Activated B cell treated with CpG ODN at 0.5 μM for 24 hours (primary cell): ENCODE measurements around the gene SNX9. TPM values are rescaled to one million over a fixed set of nuclear protein-coding genes. Genes with fewer than 3 reads are reported as not detected.
A peak's percentile ranks its signal among the peaks of the same experiment; 100 is the strongest.

Experiments used
- ATAC-seq: fragments of 200-7000 bp; cut with Tn5 transposase; one replicate; pipeline ENCODE4 v1.10.0; 2021; ENCODE audit warnings: low read depth, mild to moderate bottlenecking, moderate library complexity
- CTCF ChIA-PET: fragments of 350-600 bp; sonication (Branson Sonifier 250); formaldehyde crosslinking; loops from one replicate; lab custom pipeline; 2021; ENCODE audit warnings: antibody characterized with exemption; lab: Charles Lee
- POLR2A ChIA-PET: fragments of 350-600 bp; sonication (Branson Sonifier 250); formaldehyde crosslinking; loops from one replicate; lab custom pipeline; 2021; ENCODE audit warnings: antibody characterized with exemption; lab: Charles Lee
- DNase-seq: peaks from one replicate; pipeline ENCODE4 v3.0.0; 2022
- H3K27ac Mint-ChIP-seq: one replicate; pipeline ENCODE4 v1.8.0; 2020; ENCODE audit warnings: mixed read lengths
- H3K27me3 Mint-ChIP-seq: one replicate; pipeline ENCODE4 v1.8.0; 2021; ENCODE audit warnings: mixed read lengths
- H3K36me3 Mint-ChIP-seq: one replicate; pipeline ENCODE4 v1.8.0; 2021; ENCODE audit warnings: low read depth, mixed read lengths
- H3K4me1 Mint-ChIP-seq: one replicate; pipeline ENCODE4 v1.8.0; 2021; ENCODE audit warnings: mixed read lengths
- H3K4me3 Mint-ChIP-seq: one replicate; pipeline ENCODE4 v1.8.0; 2020; ENCODE audit warnings: mild to moderate bottlenecking, mixed read lengths
- H3K9me3 Mint-ChIP-seq: one replicate; pipeline ENCODE4 v1.8.0; 2020; ENCODE audit warnings: mixed read lengths
- CTCF ChIP-seq: fragments of 200-600 bp; IDR thresholded peaks from one replicate; pipeline ENCODE4 v1.8.0; 2022; ENCODE audit warnings: antibody characterized with exemption, mild to moderate bottlenecking
- intact Hi-C: fragments of 100-400 bp; cut with micrococcal nuclease; formaldehyde crosslinking; loops from one replicate; pipeline ENCODE4 v1.15.1; 2024
- total RNA-seq: library from RNA; stranded (reverse); gene quantifications from 2 replicates; pipeline ENCODE4 v1.2.3, GENCODE V29; 2022

The SNX9 gene
- total RNA-seq, 1 donor from 2014 or later: 40.0 TPM

DNA sequence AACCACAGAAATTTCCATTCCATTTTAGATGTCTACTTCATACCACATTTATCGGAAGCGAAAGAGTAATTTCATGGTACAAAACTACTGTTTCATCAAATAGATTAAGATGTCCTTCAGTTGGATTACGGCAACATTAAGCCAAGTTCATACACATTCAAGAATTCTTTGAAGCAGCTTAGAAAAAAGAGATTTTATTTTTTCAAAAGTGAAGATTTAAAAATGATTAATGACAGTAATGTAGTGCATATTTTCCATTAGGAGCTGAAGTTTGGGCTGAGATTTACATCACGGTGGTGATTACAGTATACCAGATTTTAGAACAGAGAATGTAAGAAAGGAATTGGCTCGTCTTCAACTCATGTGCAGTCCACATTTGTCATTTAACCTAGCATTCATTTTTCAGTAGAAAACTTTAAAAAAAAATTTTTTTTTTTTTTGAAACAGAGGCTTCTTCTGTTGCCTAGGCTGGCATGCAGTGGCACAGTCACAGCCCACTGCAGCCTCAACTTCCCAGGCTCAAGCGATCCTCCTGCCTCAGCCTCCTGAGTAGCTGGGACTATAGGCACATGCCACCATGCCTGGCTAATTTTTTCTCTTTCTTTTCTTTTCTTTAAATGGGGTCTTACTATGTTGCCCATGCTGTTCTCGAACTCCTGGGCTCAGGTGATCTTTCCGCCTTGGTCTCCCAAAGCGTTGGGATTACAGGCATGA is 160.5 kb downstream of the SNX9 start:
- Mint-ChIP-seq H3K9me3 (no peaks in the 10 kb centered on the region), H3K36me3 (peaks cover 2% of the 10 kb centered on the region), H3K27ac (peak overlapping the region; percentile 51), H3K27me3 (no peaks in the 10 kb centered on the region), H3K4me1 (peaks cover 45% of the 10 kb centered on the region), H3K4me3 (peak overlapping the region; percentile 89)
- no peak for TF ChIP-seq CTCF
- DNase-seq: no peak
- intact Hi-C loops: loop anchor here (5.0 kb wide), 3 partner anchors 96 to 221 kb away; partner anchors contain the start of genes GTF2H5 and SERAC1
- ChIA-PET POLR2A (interaction anchor here (5.7 kb wide), 1 partner anchor 43 kb away, joined by 32 read pairs; no protein-coding TSS in a partner anchor), CTCF (interaction anchor here (0.7 to 5.3 kb wide), 4 partner anchors 43 to 148 kb away, joined by 3 to 28 read pairs (median 8); no protein-coding TSS in a partner anchor)
- ATAC-seq: no peak

DNA sequence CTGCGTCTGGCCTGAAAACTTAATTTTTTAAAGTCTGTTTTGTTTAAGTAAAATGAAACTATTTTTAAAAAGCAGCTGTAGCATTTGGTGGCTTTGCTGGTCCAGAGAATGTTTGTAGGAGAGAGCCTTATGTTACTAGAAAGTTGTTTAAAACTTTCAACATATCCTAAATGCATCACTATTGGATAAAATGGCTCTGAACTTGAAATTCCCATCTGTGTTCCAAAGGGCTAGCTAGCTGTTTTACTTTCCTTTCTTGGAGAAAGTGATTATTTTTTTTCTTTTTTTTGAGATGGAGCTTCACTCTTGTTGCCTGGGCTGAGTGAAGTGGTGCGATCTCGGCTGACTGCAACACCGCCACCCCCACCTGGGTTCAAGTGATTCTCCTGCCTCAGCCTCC is 161.1 kb downstream of the SNX9 start:
- no peaks in the 10 kb centered on the region for H3K9me3 Mint-ChIP-seq
- intact Hi-C loops: loop anchor here (5.0 kb wide), 3 partner anchors 97 to 222 kb away; partner anchors contain the start of genes GTF2H5 and SERAC1
- no peak for DNase-seq
- H3K4me3 Mint-ChIP-seq: no peak overlapping the region
- no peaks in the 10 kb centered on the region for H3K27me3 Mint-ChIP-seq
- ChIA-PET CTCF (interaction anchor here (0.7 to 5.3 kb wide), 3 partner anchors 42 to 148 kb away, joined by 3 to 28 read pairs (median 3); no protein-coding TSS in a partner anchor), POLR2A (interaction anchor here (5.7 kb wide), 1 partner anchor 43 kb away, joined by 32 read pairs; no protein-coding TSS in a partner anchor)
- no peak for TF ChIP-seq CTCF
- no peak overlapping the region for H3K27ac Mint-ChIP-seq
- H3K36me3 Mint-ChIP-seq: peaks cover 2% of the 10 kb centered on the region
- ATAC-seq: no peak
- H3K4me1 Mint-ChIP-seq: peaks cover 49% of the 10 kb centered on the region

- no peak overlapping the region for H3K4me3 Mint-ChIP-seq
- DNase-seq (no peak), ATAC-seq (no peak)
- no peaks in the 10 kb centered on the region for H3K9me3 Mint-ChIP-seq
- H3K27me3 Mint-ChIP-seq: no peaks in the 10 kb centered on the region
- ChIA-PET POLR2A (interaction anchor here (5.7 kb wide), 1 partner anchor 42 kb away, joined by 32 read pairs; no protein-coding TSS in a partner anchor), CTCF (interaction anchor here (5.3 kb wide), 1 partner anchor 42 kb away, joined by 28 read pairs; no protein-coding TSS in a partner anchor)
- no peak overlapping the region for H3K27ac Mint-ChIP-seq
- intact Hi-C loops: loop anchor here (5.0 kb wide), 3 partner anchors 97 to 222 kb away; partner anchors contain the start of genes GTF2H5 and SERAC1
- TF ChIP-seq CTCF: no peak
- peaks cover 2% of the 10 kb centered on the region for H3K36me3 Mint-ChIP-seq
- peaks cover 54% of the 10 kb centered on the region for H3K4me1 Mint-ChIP-seq
Measured at GRCh38 chr6:157984686-157985225, 161.7 kb downstream of the SNX9 start.

DNA sequence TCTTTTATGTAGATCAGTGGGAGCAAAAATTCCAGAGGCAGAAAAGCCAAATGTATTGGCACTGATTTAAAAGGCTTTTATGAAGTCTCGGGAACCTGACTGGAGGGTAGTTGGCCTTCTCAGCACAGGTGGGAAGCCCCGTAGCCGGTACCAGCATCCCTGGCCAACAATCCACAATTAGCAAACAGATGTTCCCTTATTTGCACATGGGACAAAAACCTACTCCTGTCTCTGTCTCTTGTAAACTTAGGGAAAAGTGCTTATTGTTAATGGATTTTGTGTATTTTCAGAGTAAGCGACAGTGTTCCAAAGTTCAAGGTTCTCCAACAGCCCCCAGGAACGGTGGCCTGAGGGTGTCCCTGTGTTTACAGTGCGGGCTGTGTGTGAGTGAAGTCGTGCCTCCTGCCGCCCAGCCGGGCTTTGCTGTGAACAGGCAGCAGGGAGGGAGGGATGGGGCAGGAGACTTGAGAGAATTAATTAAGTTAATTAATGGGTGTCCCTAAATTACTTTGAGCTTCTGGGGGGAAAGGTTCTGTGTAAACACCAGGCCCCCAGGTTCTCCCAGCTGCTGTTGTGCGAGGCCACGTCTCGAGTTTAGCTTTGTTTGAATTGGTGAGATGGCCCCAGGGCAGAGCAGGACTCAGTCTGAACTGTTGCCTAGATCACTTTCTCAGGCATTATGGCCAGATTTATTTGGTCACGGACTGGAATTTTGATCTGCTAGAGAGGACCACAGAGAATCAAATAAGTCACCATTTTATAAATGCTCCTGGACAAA is 162.5 kb downstream of the SNX9 start:
- DNase-seq (no peak), ATAC-seq (no peak)
- H3K27ac Mint-ChIP-seq: no peak overlapping the region
- H3K27me3 Mint-ChIP-seq: no peaks in the 10 kb centered on the region
- H3K9me3 Mint-ChIP-seq: no peaks in the 10 kb centered on the region
- TF ChIP-seq CTCF: no peak
- no peak overlapping the region for H3K4me3 Mint-ChIP-seq
- POLR2A ChIA-PET: interaction anchor here (5.7 kb wide), 1 partner anchor 41 kb away, joined by 32 read pairs; no protein-coding TSS in a partner anchor
- intact Hi-C loops: no loop called here
- CTCF ChIA-PET: no interaction called here
- H3K36me3 Mint-ChIP-seq: peaks cover 2% of the 10 kb centered on the region
- H3K4me1 Mint-ChIP-seq: peaks cover 56% of the 10 kb centered on the region
